G401 (cell line): Measurements from ENCODE around the gene CRPPA. TPM values are rescaled to one million over a fixed set of nuclear protein-coding genes. Genes with fewer than 3 reads are reported as not detected.

ENCODE experiments used
- DNase-seq: peaks from one replicate; pipeline ENCODE4 v3.0.0-alpha.2; 2015; ENCODE audit warnings: low spot score
- in situ Hi-C: cut with HindIII; loops from 2 replicates; pipeline ENCODE4 v1.10.0; 2016; ENCODE audit warnings: low sequenced_read_pairs, mixed read lengths
- total RNA-seq: library from RNA; depleted of rRNA; stranded (reverse); fragments of >200 nt; shearing (Covaris generic); gene quantifications from 2 replicates; pipeline ENCODE4 v1.2.3, GENCODE V29; 2014

The CRPPA gene
- total RNA-seq, 1 experiment from 2014 or later: 0.58 TPM

DNA sequence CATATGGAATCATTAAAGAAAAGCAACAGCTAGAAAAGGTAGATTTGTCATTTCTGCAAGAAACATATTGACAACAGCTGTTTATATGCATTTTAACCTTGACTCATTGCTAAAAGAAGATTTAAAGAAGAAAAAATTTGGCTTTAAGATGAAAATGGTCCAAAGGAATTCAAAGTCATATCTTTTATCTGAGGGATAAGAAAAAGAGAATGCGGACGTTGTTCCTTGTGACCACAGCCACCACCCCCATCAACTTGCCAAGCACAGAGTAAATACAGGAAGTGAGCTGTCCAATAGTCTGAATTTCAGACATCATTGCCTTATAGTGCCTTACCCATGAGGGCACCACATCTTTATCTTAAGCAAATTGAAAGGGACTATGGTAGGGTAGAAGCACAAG, 7.3 kb upstream of the CRPPA start:
- DNase-seq: no peak
- in situ Hi-C loops: no loop called here

DNA sequence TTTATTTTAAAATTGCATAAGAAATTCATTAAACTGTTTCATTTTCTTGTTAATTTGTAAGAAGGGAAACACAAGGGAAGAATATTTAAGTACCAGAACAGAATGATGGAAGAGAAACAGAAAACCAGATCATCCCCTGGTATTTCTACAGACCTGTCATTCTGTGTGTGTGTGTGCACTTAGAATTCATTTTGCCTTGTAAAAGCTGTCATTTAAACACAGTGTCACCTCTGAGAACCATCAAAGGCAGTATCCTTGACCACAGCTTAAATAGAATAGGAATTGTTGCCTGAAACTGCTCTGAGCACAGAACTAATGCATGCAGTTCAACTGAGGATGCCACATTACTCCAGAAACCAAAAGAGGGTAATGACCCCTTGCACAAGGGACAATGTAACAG, 6.8 kb upstream of the CRPPA start:
- no peak for DNase-seq
- in situ Hi-C loops: no loop called here

DNA sequence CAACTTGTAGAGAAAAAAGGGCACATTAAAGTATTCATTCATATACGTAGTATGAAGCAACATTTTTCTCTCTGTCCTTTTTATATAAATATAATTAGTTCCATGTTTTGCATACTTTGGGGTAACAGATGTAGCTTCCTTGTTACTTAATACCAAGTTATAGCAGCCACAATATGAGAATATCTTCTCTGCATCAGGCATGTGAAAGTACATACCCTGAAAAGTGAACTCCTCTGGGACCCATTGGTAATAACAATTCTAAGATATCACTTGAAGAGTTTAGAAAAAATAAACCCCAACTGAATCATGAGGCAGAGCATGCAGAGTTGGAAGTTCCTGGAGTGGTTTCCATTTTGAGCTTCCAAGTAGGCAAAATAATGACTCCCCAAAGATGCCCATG, 2.4 kb upstream of the CRPPA start:
- in situ Hi-C loops: no loop called here
- DNase-seq: no peak

DNA sequence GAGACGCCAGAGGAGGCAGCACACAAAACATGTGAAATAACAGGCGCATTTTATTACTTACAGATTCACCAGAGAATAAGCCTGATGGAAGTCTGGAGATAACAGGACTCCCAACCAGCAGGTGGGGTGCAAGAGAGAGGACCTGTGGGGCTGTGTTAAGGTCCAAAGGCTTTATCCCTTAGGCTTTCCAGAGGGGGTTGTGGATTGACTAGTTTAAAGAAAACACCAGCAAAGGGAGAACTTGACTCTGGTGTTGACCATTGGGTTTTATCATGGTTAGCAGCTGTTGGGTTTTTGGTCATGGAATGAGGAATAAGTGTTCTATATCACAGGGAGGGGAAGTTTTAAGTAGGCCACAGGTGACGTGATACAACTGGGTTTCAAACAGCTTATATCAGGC, 1.6 kb upstream of the CRPPA start:
- no peak for DNase-seq

DNA sequence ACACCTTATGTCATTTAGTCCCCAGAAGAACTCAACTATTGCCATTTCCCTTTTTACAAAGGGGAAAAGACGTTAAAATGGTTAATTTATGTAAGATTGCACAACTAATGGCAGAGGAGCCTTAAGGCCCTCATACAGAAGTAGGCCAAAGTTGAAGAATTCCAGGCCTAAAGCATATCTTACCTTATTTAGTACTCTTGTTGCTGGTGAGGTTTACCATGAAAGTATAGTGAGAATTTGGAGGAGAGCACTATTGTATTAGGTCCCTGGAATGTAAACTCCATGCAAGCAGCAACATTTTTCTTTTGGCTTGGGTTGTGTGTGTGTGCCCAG, 731 bp upstream of the CRPPA start:
- in situ Hi-C loops: no loop called here
- DNase-seq: no peak

More for the DNA sequence above, 1.6 kb upstream of the CRPPA start:
- in situ Hi-C loops: no loop called here

DNA sequence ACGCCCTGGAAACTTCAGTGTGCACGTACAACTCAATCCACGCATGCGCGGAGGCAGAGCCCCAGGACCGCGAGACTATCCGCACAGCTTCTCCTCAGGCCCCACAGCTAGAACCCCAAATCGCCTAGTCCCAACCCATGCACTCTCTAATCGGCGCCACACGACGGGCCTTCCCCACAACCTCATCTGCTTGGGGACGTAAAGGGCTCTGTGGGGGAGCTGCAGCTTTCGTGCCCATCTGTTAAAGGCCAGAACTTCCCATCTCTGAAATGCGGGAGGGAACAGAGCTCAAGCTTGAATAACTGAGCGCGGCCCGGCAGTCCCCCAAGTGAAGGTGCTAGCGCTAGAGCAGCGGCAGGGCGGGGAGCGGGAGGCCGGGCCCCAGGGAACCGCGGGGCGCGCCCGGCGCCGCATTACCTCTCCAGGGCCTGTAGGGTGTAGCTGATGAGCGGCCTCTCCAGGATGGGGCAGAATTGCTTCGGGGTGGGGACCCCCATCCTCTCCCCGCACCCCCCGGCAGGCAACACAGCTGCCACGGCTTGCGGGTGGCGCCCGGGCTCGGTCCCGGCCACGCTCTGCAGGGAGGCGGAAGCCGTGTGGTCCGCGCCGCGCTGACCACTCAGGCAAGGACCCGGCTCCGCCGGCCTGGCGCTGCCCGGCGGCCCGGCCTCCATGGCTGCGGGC, 547 bp downstream of the CRPPA start:
- in situ Hi-C loops: no loop called here
- DNase-seq: peak; percentile 92

DNA sequence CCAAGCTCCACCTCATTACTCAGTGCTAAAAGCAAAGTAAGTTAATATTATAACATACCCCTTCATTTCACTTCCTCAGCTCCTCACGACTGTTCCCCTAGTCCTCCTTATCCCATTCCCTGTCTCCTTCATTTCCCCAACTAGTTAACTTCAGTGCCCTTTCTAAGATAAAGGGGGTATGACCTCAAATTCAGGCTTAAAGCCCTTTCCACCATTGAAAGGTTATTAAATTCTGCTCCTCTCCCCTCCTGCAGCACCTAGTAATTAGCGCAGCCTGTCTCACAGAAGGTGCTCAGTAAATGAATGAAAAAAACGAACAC, 1.0 kb downstream of the CRPPA start:
- no peak for DNase-seq
- in situ Hi-C loops: no loop called here

DNA sequence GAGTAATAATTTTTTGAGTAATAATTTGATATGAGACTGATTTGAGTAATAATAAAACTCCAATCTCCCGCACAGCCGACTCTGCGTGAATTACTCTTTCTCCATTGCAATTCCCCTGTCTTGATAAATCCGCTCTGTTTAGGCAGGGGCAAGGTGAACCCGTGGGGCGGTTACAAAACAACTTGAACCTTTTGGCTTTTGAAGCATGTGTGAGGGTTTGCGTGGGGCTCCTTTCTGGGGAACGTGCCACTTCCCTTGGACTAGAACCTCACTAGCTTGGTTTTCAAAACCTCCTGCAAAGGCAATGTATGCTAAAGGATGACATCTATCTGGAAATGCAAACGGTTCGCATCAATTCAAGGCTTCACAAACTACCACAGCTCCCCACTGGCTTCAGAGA, 1.5 kb downstream of the CRPPA start:
- no peak for DNase-seq
- in situ Hi-C loops: no loop called here

DNA sequence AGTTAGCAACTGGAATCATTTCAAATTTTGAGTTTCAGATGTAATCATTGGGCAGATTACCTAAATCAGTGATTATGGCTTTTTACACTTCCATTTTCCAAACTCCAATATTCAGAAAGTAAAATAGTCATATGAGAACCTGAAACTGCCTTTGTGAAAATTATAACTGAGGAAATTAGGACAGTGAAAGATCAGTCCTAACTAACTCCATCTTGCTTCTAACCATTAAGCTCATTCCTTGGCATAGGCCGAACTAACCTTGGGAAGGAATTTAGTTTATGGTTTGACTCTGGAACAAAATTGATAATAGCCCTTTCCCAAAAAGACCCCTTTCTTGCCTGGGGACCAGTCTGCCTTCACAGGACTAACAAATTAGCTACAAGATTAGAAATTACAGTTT, 2.2 kb downstream of the CRPPA start:
- DNase-seq: no peak
- in situ Hi-C loops: no loop called here

DNA sequence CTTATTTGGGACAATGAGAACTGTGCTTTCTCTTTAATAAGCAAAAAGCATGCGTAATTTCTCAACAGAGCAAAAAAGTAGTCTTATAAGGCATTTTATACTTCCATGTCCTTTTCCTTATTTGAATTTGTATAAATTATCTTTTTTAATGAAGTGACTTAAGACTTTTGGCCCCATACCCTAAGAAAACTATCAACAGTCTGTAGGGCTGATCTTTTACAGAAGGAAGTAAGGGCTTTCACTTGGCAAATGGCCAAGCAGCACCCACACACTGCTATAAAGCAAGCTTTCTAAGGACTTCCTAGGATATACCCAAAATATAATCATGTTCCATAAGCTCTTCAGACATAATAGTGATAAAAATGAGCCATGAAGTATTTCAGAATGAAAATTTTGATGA, 3.4 kb downstream of the CRPPA start:
- in situ Hi-C loops: no loop called here
- no peak for DNase-seq

DNA sequence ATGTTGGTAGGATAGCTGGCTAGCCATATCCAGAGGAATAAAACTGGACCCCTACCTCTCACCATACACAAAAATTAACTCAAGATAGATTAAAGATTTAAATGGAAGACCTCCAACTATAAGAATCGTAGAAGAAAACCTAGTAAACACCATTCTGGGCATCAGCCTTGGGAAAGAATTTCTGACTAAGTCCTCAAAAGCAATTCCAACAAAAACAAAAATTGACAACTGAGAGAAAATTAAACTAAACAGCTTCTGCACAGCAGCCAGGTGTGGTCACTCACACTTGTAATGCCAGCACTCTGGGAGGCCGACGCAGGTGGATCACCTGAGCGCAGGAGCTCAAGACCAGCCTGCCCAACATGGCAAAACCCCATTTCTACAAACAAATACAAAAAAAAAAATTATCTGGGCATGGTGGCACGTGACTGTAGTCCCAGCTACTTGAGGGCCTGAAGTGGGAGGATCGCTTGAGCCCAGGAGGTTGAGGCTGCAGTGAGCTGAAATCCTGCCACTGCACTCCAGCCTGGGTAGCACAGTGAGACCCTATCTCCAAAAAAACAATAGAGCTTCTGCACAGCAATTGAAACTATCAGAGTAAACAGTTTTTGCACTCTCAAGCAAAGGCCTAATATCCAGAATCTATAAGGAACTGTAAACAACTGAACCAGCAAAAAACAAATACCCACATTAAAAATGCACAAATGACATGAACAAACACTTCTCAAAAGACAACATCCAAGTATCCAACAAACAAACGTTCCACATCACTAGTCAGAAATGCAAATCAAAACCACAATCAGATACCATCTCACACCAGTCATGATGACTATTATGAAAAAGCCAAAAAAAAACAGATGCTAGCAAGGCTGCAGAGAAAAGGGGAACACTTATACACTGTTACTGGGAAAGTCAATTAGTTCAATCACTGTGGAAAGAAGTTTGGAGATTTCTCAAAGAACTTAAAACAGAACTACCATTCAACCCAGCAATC, 4.8 kb downstream of the CRPPA start:
- DNase-seq: no peak
- in situ Hi-C loops: no loop called here

DNA sequence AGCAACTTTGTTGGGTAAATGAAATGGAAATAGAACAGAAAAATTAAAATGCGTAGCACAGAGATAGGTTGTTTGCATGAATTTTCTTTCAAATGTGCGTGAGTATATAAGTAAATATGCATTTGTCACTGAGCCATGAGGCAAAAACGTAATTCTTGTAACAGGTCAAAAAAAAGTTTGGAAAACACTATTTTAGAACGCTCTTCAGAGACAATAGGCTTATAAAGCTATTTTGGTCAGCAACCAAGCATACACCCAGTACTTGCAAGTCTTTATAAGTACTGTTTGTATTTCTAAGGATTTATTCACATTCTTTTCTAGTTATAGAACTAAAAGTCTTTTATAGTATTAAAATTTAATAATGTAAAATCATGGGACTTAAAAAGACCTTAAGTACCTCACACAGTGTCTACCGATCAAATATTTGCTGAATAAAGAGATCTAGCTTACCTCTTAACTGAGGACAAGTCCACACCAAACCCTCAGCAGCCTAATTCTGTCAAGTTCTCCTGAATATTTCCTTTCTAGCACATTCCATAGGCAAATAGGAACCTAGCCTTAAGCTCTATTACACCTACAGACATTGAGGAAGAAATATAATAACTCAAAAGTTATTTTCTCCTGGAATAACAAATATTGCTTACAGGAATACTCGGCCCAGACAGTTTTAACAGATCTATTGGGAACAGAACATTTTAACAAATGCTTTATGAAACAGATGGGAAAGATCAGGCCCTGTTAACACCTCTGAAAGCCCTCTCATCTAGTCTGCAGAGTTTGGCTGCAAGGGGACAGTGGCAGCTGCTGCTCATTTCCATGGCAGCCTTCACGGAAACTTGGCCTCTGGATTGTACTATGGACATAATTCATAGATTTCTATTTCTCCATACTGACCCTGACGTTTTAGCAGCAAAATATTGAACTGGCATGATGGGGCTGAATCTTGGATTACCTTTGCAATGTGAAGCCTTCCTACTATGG, 8.8 kb downstream of the CRPPA start:
- DNase-seq: no peak
- in situ Hi-C loops: no loop called here

DNA sequence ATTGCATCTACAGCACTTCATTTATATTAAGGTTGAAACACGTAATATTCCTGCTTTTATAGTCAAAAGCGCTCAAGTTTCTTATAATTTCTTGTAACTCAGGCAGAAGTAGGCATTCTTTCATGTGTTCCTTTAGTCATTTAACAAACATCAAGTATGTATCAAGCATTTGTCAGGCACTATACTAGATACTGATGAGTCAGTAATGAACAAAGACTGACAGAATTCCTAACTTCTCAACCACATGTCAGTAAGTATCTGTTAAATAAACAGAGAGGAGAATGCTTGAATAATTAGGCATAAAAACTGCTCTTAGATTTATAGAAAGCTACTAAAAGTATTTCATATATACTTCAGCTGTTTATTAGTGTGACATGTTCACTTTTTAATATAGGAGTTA, 9.9 kb downstream of the CRPPA start:
- in situ Hi-C loops: no loop called here

DNA sequence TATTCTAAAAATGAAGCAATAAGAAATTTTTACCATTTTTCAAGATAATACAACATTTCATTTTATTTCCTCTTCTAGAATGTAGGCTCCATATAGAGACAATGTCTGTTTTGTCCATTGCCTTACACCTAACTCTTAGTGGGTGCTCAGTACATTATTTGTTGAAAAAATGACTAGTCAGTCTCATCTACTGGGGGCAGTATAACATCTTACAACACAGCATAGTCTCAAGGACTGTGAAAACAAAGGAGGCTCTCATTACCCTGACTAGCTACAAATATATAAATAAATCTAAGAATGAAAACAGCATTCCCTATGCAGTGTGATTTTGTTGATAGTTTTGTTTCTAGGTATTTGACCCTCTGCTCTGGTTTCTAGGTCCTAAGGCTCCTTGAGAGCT, 11.6 kb downstream of the CRPPA start:
- in situ Hi-C loops: no loop called here
- no peak for DNase-seq

More for the DNA sequence above, 9.9 kb downstream of the CRPPA start:
- no peak for DNase-seq

DNA sequence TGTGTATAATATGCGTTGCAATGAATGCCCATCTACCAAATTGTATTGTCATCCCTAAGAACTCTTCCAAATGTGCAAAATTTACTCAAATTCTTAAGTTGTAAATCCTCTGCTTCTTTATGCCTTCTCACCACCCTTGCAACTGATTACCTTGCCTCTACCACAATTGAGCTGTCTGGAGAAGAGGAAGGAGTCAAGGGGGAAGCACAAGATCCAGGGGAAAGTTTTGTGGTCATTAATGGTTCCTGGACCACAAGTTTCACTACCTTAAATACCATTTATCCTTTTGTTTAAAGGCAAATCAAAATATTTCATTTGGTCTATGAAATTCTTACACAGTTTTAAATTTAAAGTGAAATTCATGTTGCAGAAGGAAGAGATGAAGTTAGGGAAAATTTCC, 16.7 kb downstream of the CRPPA start:
- no peak for DNase-seq
- in situ Hi-C loops: no loop called here

DNA sequence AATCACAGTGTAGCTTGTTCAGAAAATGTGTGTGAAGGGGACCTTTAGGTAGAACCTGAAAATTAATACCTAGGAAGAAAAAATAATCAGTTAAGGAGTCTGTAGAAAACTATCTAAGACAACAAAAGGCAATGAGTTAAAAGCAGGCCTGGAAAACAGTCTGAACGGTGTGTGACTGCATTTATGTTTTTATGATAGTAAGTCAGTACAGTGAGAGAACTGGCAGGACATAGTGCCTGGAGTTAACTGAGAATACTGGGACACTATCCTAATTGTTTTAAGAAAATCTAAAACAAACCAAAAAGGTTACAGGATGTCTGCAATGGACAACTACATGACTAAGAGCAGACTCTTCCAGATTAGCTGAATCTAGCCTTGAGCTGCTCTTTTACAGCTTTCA, 17.9 kb downstream of the CRPPA start:
- no peak for DNase-seq

DNA sequence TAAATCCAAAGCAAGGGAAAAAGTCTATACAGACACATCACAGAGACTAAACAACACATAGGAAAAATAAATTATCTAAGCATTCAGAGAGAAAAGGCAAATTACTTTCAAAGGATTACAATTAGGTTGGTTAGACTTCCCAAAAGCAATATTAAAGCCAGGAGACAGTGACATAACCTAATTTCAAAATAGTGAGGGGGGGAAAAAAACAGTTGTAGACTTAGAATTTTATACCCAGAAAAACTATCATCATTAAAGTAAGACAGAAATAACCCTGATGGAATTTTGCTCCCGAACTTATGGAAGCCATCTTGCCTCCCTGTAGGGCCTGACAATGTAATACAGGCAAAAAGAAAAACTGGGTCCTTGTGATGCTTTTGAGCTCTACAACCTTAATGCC, 18.4 kb downstream of the CRPPA start:
- DNase-seq: no peak
- in situ Hi-C loops: no loop called here

More for the DNA sequence above, 17.9 kb downstream of the CRPPA start:
- in situ Hi-C loops: no loop called here

DNA sequence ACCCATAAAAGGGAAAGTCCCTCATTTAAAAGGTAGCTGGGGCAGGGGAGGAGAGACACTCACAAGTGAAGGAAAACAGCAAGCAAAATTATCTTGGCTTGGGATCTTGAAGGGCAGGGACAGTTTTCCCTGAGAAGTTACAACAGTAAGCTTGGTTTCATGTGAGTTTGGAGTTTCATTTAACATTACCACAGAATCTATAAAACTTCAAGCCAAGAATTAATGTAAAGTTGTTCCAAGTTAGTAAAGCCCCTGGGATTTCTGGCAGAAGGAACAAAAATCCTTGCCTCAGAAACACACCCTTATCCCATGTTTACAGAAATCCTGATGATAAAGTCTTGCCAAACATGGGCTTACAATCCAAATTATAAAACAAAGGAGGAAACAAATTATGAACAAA, 19.2 kb downstream of the CRPPA start:
- no peak for DNase-seq
- in situ Hi-C loops: no loop called here

DNA sequence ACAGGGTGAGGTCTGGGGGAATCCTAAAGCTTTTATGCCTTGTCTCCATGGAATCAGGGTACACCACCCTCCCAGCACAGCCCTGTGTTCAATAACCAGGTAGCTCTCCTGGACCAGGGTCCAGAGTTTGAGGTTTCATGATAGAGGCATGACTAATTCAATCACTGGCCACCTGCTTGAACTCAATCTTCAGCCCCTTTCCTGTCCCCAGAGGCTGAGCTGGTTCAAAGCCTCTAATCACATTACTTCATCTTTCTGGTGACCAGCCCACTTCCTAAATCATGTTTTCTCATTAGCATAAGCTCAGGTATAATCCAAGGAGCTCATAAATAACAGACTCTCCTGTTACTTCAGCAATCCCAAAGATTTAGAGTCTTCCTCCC, 20.5 kb downstream of the CRPPA start:
- in situ Hi-C loops: no loop called here
- no peak for DNase-seq
